Gastroesophageal sphincter (tissue), 3 donors: ENCODE data around the gene ZC3H6.

ENCODE experiments used
- POLR2A ChIP-seq, 2 donors: fragments of 450-650 bp; IDR thresholded peaks; one replicate each; pipeline ENCODE4 v1.6.1; 2017; ENCODE audit warnings: antibody characterized with exemption in 2 of 2, mild to moderate bottlenecking in 2 of 2, moderate library complexity in 1 of 2
- POLR2AphosphoS5 ChIP-seq: sonication (generic); formaldehyde crosslinking; IDR thresholded peaks from one replicate; pipeline ENCODE4 v1.6.1; 2017; ENCODE audit warnings: antibody characterized with exemption
- TF ChIP-seq, protein P1 (sequence below), 4 experiments: fragments of 200-600 bp in 2 of 4; fragments of 450-650 bp in 2 of 4; sonication (generic) in 1 of 4; IDR thresholded peaks; one replicate each; pipeline ENCODE4 v1.5.1; 2017 to 2019; ENCODE audit warnings: antibody characterized with exemption in 4 of 4, mild to moderate bottlenecking in 2 of 4, moderate library complexity in 2 of 4

DNA sequence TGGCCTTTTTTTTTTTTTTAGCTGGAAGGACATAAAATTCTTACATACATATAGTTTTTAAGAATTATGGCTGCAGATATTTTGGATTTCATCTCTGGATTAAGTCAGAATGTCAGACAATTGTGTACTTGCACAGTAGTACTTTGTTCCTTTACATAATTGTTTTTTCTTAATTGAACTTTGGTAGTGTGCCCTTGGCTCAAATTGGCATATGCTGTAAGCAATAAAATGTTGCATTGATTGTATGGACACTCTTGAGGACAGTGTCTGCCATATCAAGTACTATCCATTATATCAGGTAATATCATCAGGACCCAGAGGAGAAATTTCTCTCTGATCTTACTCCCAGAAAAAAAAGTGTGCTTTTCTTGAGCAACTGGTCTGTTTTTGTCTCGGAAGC, 15.3 kb downstream of the ZC3H6 start:
- TF ChIP-seq, protein P1, sequence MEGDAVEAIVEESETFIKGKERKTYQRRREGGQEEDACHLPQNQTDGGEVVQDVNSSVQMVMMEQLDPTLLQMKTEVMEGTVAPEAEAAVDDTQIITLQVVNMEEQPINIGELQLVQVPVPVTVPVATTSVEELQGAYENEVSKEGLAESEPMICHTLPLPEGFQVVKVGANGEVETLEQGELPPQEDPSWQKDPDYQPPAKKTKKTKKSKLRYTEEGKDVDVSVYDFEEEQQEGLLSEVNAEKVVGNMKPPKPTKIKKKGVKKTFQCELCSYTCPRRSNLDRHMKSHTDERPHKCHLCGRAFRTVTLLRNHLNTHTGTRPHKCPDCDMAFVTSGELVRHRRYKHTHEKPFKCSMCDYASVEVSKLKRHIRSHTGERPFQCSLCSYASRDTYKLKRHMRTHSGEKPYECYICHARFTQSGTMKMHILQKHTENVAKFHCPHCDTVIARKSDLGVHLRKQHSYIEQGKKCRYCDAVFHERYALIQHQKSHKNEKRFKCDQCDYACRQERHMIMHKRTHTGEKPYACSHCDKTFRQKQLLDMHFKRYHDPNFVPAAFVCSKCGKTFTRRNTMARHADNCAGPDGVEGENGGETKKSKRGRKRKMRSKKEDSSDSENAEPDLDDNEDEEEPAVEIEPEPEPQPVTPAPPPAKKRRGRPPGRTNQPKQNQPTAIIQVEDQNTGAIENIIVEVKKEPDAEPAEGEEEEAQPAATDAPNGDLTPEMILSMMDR (IDR thresholded peaks at IDR 0.05): no peak
- TF ChIP-seq POLR2A (IDR thresholded peaks at IDR 0.05) (no peak), POLR2AphosphoS5 (no peak)
